ENCODE data around the gene BCL11A.

BCL11A gene

GRCh38 chr2:60499651-60500265, 53.7 kb downstream of the BCL11A start:
- DNase-seq (ENCODE audit: low read depth, low spot score): no peak
- Histone ChIP-seq H3K4me3 (no peak overlapping the region), H3K27ac (no peak overlapping the region), H3K36me3 (ENCODE audit: insufficient read depth, low read length) (no peaks in the 10 kb centered on the region), H3K9ac (ENCODE audit: insufficient read length) (no peak overlapping the region), H3K9me3 (ENCODE audit: low read depth, low read length) (no peaks in the 10 kb centered on the region)
- TF ChIP-seq FOXP2 (optimal IDR thresholded peaks at IDR 0.05; ENCODE audit: control extremely low read depth, extremely low read length, insufficient read depth): no peak
- TF ChIP-seq EZH2 (IDR thresholded peaks at IDR 0.05): no peak
- no peak for TF ChIP-seq POLR2AphosphoS5 (IDR thresholded peaks at IDR 0.05; ENCODE audit: borderline replicate concordance, low read depth, low read length)

- no peak overlapping the region for H3K4me3 ChIP-seq
- H3K9me3 ChIP-seq (ENCODE audit: low read depth, low read length): no peaks in the 10 kb centered on the region
- TF ChIP-seq EZH2 (IDR thresholded peaks at IDR 0.05): no peak
- TF ChIP-seq FOXP2 (optimal IDR thresholded peaks at IDR 0.05; ENCODE audit: control extremely low read depth, extremely low read length, insufficient read depth): no peak
- TF ChIP-seq POLR2AphosphoS5 (IDR thresholded peaks at IDR 0.05; ENCODE audit: borderline replicate concordance, low read depth, low read length): no peak
- no peak overlapping the region for H3K9ac ChIP-seq (ENCODE audit: insufficient read length)
- no peak for DNase-seq (ENCODE audit: low read depth, low spot score)
- H3K36me3 ChIP-seq (ENCODE audit: insufficient read depth, low read length): no peaks in the 10 kb centered on the region
- H3K27ac ChIP-seq: no peak overlapping the region
Observed at GRCh38 chr2:60498816-60499429, 54.5 kb downstream of the BCL11A start.

GRCh38 chr2:60498127-60498815, 55.2 kb downstream of the BCL11A start:
- TF ChIP-seq EZH2 (IDR thresholded peaks at IDR 0.05) (no peak), POLR2AphosphoS5 (IDR thresholded peaks at IDR 0.05; ENCODE audit: borderline replicate concordance, low read depth, low read length) (no peak), FOXP2 (optimal IDR thresholded peaks at IDR 0.05; ENCODE audit: control extremely low read depth, extremely low read length, insufficient read depth) (no peak)
- Histone ChIP-seq H3K36me3 (ENCODE audit: insufficient read depth, low read length) (no peaks in the 10 kb centered on the region), H3K27ac (no peak overlapping the region), H3K9ac (ENCODE audit: insufficient read length) (no peak overlapping the region), H3K4me3 (no peak overlapping the region), H3K9me3 (ENCODE audit: low read depth, low read length) (no peaks in the 10 kb centered on the region)
- DNase-seq (ENCODE audit: low read depth, low spot score): no peak

GRCh38 chr2:60497500-60497899, 56.0 kb downstream of the BCL11A start:
- Histone ChIP-seq H3K9me3 (ENCODE audit: low read depth, low read length) (no peaks in the 10 kb centered on the region), H3K36me3 (ENCODE audit: insufficient read depth, low read length) (no peaks in the 10 kb centered on the region), H3K27ac (no peak overlapping the region), H3K9ac (ENCODE audit: insufficient read length) (no peak overlapping the region), H3K4me3 (no peak overlapping the region)
- DNase-seq (ENCODE audit: low read depth, low spot score): no peak
- no peak for TF ChIP-seq FOXP2 (optimal IDR thresholded peaks at IDR 0.05; ENCODE audit: control extremely low read depth, extremely low read length, insufficient read depth)

- no peak for DNase-seq (ENCODE audit: low read depth, low spot score)
- no peaks in the 10 kb centered on the region for H3K9me3 ChIP-seq (ENCODE audit: low read depth, low read length)
- H3K27ac ChIP-seq: no peak overlapping the region
- no peak overlapping the region for H3K9ac ChIP-seq (ENCODE audit: insufficient read length)
- H3K4me3 ChIP-seq: no peak overlapping the region
- no peak for TF ChIP-seq POLR2AphosphoS5 (IDR thresholded peaks at IDR 0.05; ENCODE audit: borderline replicate concordance, low read depth, low read length)
- TF ChIP-seq EZH2 (IDR thresholded peaks at IDR 0.05): no peak
- no peak for TF ChIP-seq FOXP2 (optimal IDR thresholded peaks at IDR 0.05; ENCODE audit: control extremely low read depth, extremely low read length, insufficient read depth)
- H3K36me3 ChIP-seq (ENCODE audit: insufficient read depth, low read length): no peaks in the 10 kb centered on the region
Observed at GRCh38 chr2:60496956-60497355, 56.5 kb downstream of the BCL11A start.

GRCh38 chr2:60496475-60496874, 57.0 kb downstream of the BCL11A start:
- H3K4me3 ChIP-seq: no peak overlapping the region
- TF ChIP-seq POLR2AphosphoS5 (IDR thresholded peaks at IDR 0.05; ENCODE audit: borderline replicate concordance, low read depth, low read length): no peak
- TF ChIP-seq EZH2 (IDR thresholded peaks at IDR 0.05): no peak
- no peak for TF ChIP-seq FOXP2 (optimal IDR thresholded peaks at IDR 0.05; ENCODE audit: control extremely low read depth, extremely low read length, insufficient read depth)
- no peak overlapping the region for H3K9ac ChIP-seq (ENCODE audit: insufficient read length)
- H3K36me3 ChIP-seq (ENCODE audit: insufficient read depth, low read length): no peaks in the 10 kb centered on the region
- H3K27ac ChIP-seq: no peak overlapping the region
- DNase-seq (ENCODE audit: low read depth, low spot score): no peak
- no peaks in the 10 kb centered on the region for H3K9me3 ChIP-seq (ENCODE audit: low read depth, low read length)

GRCh38 chr2:60495041-60495625, 58.3 kb downstream of the BCL11A start:
- H3K9ac ChIP-seq (ENCODE audit: insufficient read length): no peak overlapping the region
- no peak overlapping the region for H3K4me3 ChIP-seq
- no peaks in the 10 kb centered on the region for H3K9me3 ChIP-seq (ENCODE audit: low read depth, low read length)
- no peak overlapping the region for H3K27ac ChIP-seq
- no peak for DNase-seq (ENCODE audit: low read depth, low spot score)
- no peak for TF ChIP-seq FOXP2 (optimal IDR thresholded peaks at IDR 0.05; ENCODE audit: control extremely low read depth, extremely low read length, insufficient read depth)
- no peak for TF ChIP-seq EZH2 (IDR thresholded peaks at IDR 0.05)
- TF ChIP-seq POLR2AphosphoS5 (IDR thresholded peaks at IDR 0.05; ENCODE audit: borderline replicate concordance, low read depth, low read length): no peak
- H3K36me3 ChIP-seq (ENCODE audit: insufficient read depth, low read length): no peaks in the 10 kb centered on the region

- H3K9ac ChIP-seq (ENCODE audit: insufficient read length): no peak overlapping the region
- no peak for DNase-seq (ENCODE audit: low read depth, low spot score)
- no peak overlapping the region for H3K4me3 ChIP-seq
- no peaks in the 10 kb centered on the region for H3K36me3 ChIP-seq (ENCODE audit: insufficient read depth, low read length)
- no peak overlapping the region for H3K27ac ChIP-seq
- no peaks in the 10 kb centered on the region for H3K9me3 ChIP-seq (ENCODE audit: low read depth, low read length)
- TF ChIP-seq POLR2AphosphoS5 (IDR thresholded peaks at IDR 0.05; ENCODE audit: borderline replicate concordance, low read depth, low read length): no peak
- TF ChIP-seq EZH2 (IDR thresholded peaks at IDR 0.05): no peak
Observed at GRCh38 chr2:60493804-60494387, 59.6 kb downstream of the BCL11A start.

Data from SK-N-MC (cell line).